Measurements from ENCODE around the gene ALOX15B.
A peak's percentile ranks its signal among the peaks of the same experiment; 100 is the strongest.

Gene ALOX15B

DNA sequence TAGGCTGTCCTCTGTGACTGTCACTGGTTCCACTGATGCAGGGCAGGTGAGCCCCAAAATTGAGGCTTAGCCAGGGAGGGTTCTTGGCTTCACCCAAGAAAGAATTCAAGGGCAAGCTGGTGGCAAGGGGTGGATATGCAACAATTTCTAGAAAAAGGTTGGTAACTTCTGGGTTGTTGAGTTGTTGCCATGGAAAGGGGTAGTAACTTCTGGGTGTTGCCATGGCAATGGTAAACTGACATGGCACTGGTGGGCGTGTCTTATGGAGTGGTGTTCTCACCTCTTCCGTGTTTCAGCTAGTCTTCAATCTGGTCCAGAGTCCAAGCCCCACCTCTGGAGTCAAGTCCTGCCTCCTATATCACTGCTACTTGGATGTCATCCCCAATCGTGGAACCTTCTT lies 45.9 kb upstream of the ALOX15B start:
- H3K27ac ChIP-seq (replicated peaks): no peak overlapping the region
- DNase-seq (ENCODE audit: low read depth in 1 of 2, low spot score in 1 of 2): peak in 1 of 2 experiments; percentile 26
- H3K4me3 ChIP-seq (replicated peaks; ENCODE audit: insufficient read depth, low read length): no peak overlapping the region
- H3K27me3 ChIP-seq (ENCODE audit: insufficient read depth, poor library complexity, severe bottlenecking): no peaks in the 10 kb centered on the region
- TF ChIP-seq SPI1 (IDR thresholded peaks at IDR 0.05; ENCODE audit: borderline replicate concordance, low read depth) (no peak), POLR2AphosphoS5 (IDR thresholded peaks at IDR 0.05; ENCODE audit: low read depth) (no peak), GABPA (IDR thresholded peaks at IDR 0.05; ENCODE audit: low read depth) (no peak)
- TF ChIP-seq, protein P1, sequence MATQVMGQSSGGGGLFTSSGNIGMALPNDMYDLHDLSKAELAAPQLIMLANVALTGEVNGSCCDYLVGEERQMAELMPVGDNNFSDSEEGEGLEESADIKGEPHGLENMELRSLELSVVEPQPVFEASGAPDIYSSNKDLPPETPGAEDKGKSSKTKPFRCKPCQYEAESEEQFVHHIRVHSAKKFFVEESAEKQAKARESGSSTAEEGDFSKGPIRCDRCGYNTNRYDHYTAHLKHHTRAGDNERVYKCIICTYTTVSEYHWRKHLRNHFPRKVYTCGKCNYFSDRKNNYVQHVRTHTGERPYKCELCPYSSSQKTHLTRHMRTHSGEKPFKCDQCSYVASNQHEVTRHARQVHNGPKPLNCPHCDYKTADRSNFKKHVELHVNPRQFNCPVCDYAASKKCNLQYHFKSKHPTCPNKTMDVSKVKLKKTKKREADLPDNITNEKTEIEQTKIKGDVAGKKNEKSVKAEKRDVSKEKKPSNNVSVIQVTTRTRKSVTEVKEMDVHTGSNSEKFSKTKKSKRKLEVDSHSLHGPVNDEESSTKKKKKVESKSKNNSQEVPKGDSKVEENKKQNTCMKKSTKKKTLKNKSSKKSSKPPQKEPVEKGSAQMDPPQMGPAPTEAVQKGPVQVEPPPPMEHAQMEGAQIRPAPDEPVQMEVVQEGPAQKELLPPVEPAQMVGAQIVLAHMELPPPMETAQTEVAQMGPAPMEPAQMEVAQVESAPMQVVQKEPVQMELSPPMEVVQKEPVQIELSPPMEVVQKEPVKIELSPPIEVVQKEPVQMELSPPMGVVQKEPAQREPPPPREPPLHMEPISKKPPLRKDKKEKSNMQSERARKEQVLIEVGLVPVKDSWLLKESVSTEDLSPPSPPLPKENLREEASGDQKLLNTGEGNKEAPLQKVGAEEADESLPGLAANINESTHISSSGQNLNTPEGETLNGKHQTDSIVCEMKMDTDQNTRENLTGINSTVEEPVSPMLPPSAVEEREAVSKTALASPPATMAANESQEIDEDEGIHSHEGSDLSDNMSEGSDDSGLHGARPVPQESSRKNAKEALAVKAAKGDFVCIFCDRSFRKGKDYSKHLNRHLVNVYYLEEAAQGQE (IDR thresholded peaks at IDR 0.05; ENCODE audit: insufficient replicate concordance, low read depth): no peak
- TF ChIP-seq, protein P2, sequence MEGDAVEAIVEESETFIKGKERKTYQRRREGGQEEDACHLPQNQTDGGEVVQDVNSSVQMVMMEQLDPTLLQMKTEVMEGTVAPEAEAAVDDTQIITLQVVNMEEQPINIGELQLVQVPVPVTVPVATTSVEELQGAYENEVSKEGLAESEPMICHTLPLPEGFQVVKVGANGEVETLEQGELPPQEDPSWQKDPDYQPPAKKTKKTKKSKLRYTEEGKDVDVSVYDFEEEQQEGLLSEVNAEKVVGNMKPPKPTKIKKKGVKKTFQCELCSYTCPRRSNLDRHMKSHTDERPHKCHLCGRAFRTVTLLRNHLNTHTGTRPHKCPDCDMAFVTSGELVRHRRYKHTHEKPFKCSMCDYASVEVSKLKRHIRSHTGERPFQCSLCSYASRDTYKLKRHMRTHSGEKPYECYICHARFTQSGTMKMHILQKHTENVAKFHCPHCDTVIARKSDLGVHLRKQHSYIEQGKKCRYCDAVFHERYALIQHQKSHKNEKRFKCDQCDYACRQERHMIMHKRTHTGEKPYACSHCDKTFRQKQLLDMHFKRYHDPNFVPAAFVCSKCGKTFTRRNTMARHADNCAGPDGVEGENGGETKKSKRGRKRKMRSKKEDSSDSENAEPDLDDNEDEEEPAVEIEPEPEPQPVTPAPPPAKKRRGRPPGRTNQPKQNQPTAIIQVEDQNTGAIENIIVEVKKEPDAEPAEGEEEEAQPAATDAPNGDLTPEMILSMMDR (IDR thresholded peaks at IDR 0.05; ENCODE audit: insufficient read depth, low read length): no peak

DNA sequence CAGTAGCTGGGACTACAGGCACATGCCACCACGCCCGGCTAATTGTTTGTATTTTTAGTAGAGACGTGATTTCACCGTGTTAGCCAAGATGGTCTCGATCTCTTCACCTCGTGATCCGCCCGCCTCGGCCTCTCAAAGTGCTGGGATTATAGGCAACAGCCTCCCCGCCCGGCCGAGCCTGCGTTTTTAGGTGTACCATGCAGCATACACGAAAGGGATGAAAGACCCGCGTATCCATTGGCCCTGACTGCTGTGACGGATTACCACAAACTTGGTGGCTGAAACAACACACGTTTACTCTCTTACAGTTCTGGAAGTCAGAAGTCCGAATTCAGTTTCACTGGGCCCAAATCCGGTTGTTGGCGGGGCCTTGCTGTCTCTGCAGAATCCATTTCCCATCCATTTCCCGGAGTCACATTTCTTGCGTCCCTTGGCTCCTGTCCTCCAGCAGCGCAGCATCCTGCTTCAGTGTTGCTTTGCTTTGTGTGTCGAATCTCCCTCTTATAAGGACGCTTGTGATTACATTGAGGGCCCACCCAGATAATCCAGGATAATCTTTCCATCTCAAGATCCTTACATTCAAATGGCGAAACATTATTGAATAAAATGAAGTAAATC lies 44.8 kb upstream of the ALOX15B start:
- no peak for TF ChIP-seq SPI1 (IDR thresholded peaks at IDR 0.05; ENCODE audit: borderline replicate concordance, low read depth)
- TF ChIP-seq, protein P1 (IDR thresholded peaks at IDR 0.05; ENCODE audit: insufficient replicate concordance, low read depth): no peak
- TF ChIP-seq, protein P2 (IDR thresholded peaks at IDR 0.05; ENCODE audit: insufficient read depth, low read length): no peak
- TF ChIP-seq POLR2AphosphoS5 (IDR thresholded peaks at IDR 0.05; ENCODE audit: low read depth): no peak
- no peak for TF ChIP-seq GABPA (IDR thresholded peaks at IDR 0.05; ENCODE audit: low read depth)
- Histone ChIP-seq H3K27ac (replicated peaks) (no peak overlapping the region), H3K27me3 (ENCODE audit: insufficient read depth, poor library complexity, severe bottlenecking) (no peaks in the 10 kb centered on the region), H3K4me3 (replicated peaks; ENCODE audit: insufficient read depth, low read length) (no peak overlapping the region)
- no peak for DNase-seq (ENCODE audit: low read depth in 1 of 2, low spot score in 1 of 2)

DNA sequence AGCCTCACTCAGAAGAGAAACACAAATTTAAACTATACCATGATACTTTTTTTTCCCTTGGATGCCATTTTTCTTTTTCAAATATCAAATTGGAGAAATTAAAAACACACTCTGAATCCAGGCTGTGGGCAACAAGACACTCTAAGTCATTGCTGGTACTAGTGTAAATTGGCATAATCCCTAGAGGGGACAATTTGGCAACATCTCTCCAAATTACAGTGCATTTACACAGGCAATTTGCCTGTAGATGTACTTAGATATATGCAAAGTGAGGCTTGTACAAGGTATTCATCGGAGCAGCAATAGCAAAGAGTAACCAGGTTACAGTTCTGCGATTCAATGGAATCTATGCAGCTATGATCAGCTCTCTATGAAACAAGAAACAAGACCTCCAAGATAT lies 43.1 kb upstream of the ALOX15B start:
- no peak overlapping the region for H3K4me3 ChIP-seq (replicated peaks; ENCODE audit: insufficient read depth, low read length)
- H3K27ac ChIP-seq (replicated peaks): no peak overlapping the region
- no peaks in the 10 kb centered on the region for H3K27me3 ChIP-seq (ENCODE audit: insufficient read depth, poor library complexity, severe bottlenecking)
- DNase-seq (ENCODE audit: low read depth in 1 of 2, low spot score in 1 of 2): no peak
- TF ChIP-seq GABPA (IDR thresholded peaks at IDR 0.05; ENCODE audit: low read depth): no peak
- no peak for TF ChIP-seq SPI1 (IDR thresholded peaks at IDR 0.05; ENCODE audit: borderline replicate concordance, low read depth)
- TF ChIP-seq, protein P2 (IDR thresholded peaks at IDR 0.05; ENCODE audit: insufficient read depth, low read length): no peak
- no peak for TF ChIP-seq POLR2AphosphoS5 (IDR thresholded peaks at IDR 0.05; ENCODE audit: low read depth)
- TF ChIP-seq, protein P1 (IDR thresholded peaks at IDR 0.05; ENCODE audit: insufficient replicate concordance, low read depth): no peak
